ENCODE measurements around the gene DCAF8.
"Not testable (repeated sequence)": the region's sequence is repeated elsewhere in the genome, so short reads cannot be mapped to it uniquely, and the experiment has no call there.

DCAF8 gene

DNA sequence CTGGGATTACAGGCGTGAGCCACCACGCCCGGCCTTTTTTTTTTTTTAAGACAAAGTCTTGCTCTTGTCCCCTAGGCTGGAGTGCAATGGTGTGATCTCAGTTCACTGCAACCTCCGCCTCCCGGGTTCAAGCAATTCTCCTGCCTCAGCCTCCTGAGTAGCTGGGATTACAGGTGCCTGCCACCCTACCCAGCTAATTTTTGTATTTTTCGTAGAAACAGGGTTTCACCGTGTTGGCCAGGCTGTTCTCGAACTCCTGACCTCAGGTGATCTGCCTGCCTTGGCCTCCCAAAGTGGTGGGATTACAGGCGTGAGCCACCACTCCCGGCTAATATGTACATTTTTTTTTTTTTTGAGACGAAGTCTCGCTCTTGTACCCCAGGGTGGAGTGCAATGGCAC is 25.4 kb upstream of the DCAF8 start:
- not testable (repeated sequence) for H3K9me3 ChIP-seq (ENCODE audit: control insufficient read depth, insufficient read depth, low read length); H3K4me3 ChIP-seq (ENCODE audit: low read depth, low read length); H3K27me3 ChIP-seq (ENCODE audit: control insufficient read depth, insufficient read depth, low read length); H3K27ac ChIP-seq (ENCODE audit: low read depth, low read length); H3K4me1 ChIP-seq (ENCODE audit: control insufficient read depth, insufficient read depth, low read length); H3K9ac ChIP-seq (ENCODE audit: low read depth, low read length)
- H3K36me3 ChIP-seq (ENCODE audit: control insufficient read depth, insufficient read depth, low read length), result peaks cover 42% of the 10 kb centered on the region

GRCh38 chr1:160285506-160285905 is 23.2 kb upstream of the DCAF8 start:
- H3K4me1 ChIP-seq (ENCODE audit: control insufficient read depth, insufficient read depth, low read length), result peaks cover 9% of the 10 kb centered on the region; the same call in 1 of the 2 replicates
- 0 out of 2 replicates have a peak overlapping the region, but pooled peaks have one; percentile 18 for H3K9ac ChIP-seq (ENCODE audit: low read depth, low read length)
- no peaks in the 10 kb centered on the region for H3K9me3 ChIP-seq (ENCODE audit: control insufficient read depth, insufficient read depth, low read length)
- H3K4me3 ChIP-seq (ENCODE audit: low read depth, low read length), result peak overlapping the region; percentile 97
- H3K36me3 ChIP-seq (ENCODE audit: control insufficient read depth, insufficient read depth, low read length), result peaks cover 42% of the 10 kb centered on the region
- peak overlapping the region; percentile 81 for H3K27ac ChIP-seq (ENCODE audit: low read depth, low read length)
- no peaks in the 10 kb centered on the region for H3K27me3 ChIP-seq (ENCODE audit: control insufficient read depth, insufficient read depth, low read length)

- Histone ChIP-seq H3K27ac (ENCODE audit: low read depth, low read length) (peak within 1 kb of the TSS; percentile 81), H3K4me1 (ENCODE audit: control insufficient read depth, insufficient read depth, low read length) (peaks cover 9% of the 10 kb centered on the region; the same call in 1 of the 2 replicates), H3K36me3 (ENCODE audit: control insufficient read depth, insufficient read depth, low read length) (peaks cover 42% of the 10 kb centered on the region), H3K27me3 (ENCODE audit: control insufficient read depth, insufficient read depth, low read length) (no peaks in the 10 kb centered on the region), H3K9ac (ENCODE audit: low read depth, low read length) (peak within 1 kb of the TSS; percentile 89), H3K4me3 (ENCODE audit: low read depth, low read length) (peak within 1 kb of the TSS; percentile 97), H3K9me3 (ENCODE audit: control insufficient read depth, insufficient read depth, low read length) (no peaks in the 10 kb centered on the region)
Measured at GRCh38 chr1:160284782-160285344, 22.5 kb upstream of the DCAF8 start, which contains the start of gene PEX19. Gene PEX19, minus strand, starts transcription at chr1:160285133. Its CDS starts 9 bp downstream, at chr1:160285124.

GRCh38 chr1:160284220-160284781 is 22.0 kb upstream of the DCAF8 start:
- peaks cover 42% of the 10 kb centered on the region for H3K36me3 ChIP-seq (ENCODE audit: control insufficient read depth, insufficient read depth, low read length)
- peak overlapping the region; percentile 89 for H3K9ac ChIP-seq (ENCODE audit: low read depth, low read length)
- H3K27me3 ChIP-seq (ENCODE audit: control insufficient read depth, insufficient read depth, low read length), result no peaks in the 10 kb centered on the region
- peak overlapping the region; percentile 81 for H3K27ac ChIP-seq (ENCODE audit: low read depth, low read length)
- peak overlapping the region; percentile 97 for H3K4me3 ChIP-seq (ENCODE audit: low read depth, low read length)
- peaks cover 9% of the 10 kb centered on the region; the same call in 1 of the 2 replicates for H3K4me1 ChIP-seq (ENCODE audit: control insufficient read depth, insufficient read depth, low read length)
- no peaks in the 10 kb centered on the region for H3K9me3 ChIP-seq (ENCODE audit: control insufficient read depth, insufficient read depth, low read length)

GRCh38 chr1:160282807-160283206 is 20.5 kb upstream of the DCAF8 start:
- Histone ChIP-seq H3K27me3 (ENCODE audit: control insufficient read depth, insufficient read depth, low read length) (no peaks in the 10 kb centered on the region), H3K4me1 (ENCODE audit: control insufficient read depth, insufficient read depth, low read length) (peaks cover 9% of the 10 kb centered on the region; the same call in 1 of the 2 replicates), H3K4me3 (ENCODE audit: low read depth, low read length) (no peak overlapping the region), H3K9me3 (ENCODE audit: control insufficient read depth, insufficient read depth, low read length) (no peaks in the 10 kb centered on the region), H3K36me3 (ENCODE audit: control insufficient read depth, insufficient read depth, low read length) (peaks cover 54% of the 10 kb centered on the region), H3K27ac (ENCODE audit: low read depth, low read length) (no peak overlapping the region), H3K9ac (ENCODE audit: low read depth, low read length) (no peak overlapping the region)

DNA sequence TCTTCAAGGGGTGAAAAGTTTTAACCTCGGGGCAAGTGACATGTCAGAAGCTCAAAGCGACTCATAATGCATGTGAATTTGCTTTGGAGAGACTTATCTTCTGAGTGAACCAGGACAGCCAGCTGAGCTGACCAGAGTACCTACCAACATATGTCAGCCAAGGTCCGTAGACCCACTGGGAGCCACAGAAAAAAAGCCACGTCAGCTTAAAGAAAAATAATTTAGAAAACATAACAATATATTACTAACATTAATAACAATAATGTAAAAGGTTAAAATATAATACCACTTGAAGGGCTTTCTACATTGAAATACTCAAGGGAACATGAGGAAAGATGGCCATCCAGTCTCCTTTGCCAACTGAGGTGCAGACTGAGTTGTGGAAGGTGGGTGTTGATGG is 15.6 kb upstream of the DCAF8 start:
- peaks cover 63% of the 10 kb centered on the region for H3K36me3 ChIP-seq (ENCODE audit: control insufficient read depth, insufficient read depth, low read length)
- H3K4me3 ChIP-seq (ENCODE audit: low read depth, low read length), result no peak overlapping the region

DNA sequence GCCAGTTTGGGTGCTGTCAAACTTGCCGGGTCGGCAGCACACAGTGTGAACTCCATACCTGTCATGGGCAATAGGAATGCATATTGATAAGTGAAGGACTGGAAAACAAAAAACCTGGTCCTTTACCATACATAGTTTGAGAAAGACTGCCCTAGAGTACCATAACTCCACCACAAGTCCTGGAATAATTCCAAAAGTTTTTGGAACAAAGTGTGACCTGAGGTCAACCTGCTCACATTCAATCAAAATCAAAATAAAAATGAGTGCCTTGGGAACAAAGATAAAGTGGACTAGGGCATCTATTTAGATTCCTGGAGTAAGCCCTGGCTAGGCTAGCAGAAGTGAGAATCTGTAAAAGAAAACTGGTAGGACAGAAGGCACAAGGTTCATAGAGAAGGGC is 15.0 kb upstream of the DCAF8 start:
- H3K36me3 ChIP-seq (ENCODE audit: control insufficient read depth, insufficient read depth, low read length), result peaks cover 56% of the 10 kb centered on the region
- H3K9me3 ChIP-seq (ENCODE audit: control insufficient read depth, insufficient read depth, low read length), result no peaks in the 10 kb centered on the region
- H3K9ac ChIP-seq (ENCODE audit: low read depth, low read length), result no peak overlapping the region
- H3K4me1 ChIP-seq (ENCODE audit: control insufficient read depth, insufficient read depth, low read length), result no peaks in the 10 kb centered on the region
- no peak overlapping the region for H3K27ac ChIP-seq (ENCODE audit: low read depth, low read length)
- no peak overlapping the region for H3K4me3 ChIP-seq (ENCODE audit: low read depth, low read length)
- H3K27me3 ChIP-seq (ENCODE audit: control insufficient read depth, insufficient read depth, low read length), result no peaks in the 10 kb centered on the region

More for the DNA sequence above, 15.6 kb upstream of the DCAF8 start:
- H3K27me3 ChIP-seq (ENCODE audit: control insufficient read depth, insufficient read depth, low read length), result no peaks in the 10 kb centered on the region
- no peak overlapping the region for H3K9ac ChIP-seq (ENCODE audit: low read depth, low read length)
- no peaks in the 10 kb centered on the region for H3K9me3 ChIP-seq (ENCODE audit: control insufficient read depth, insufficient read depth, low read length)
- H3K4me1 ChIP-seq (ENCODE audit: control insufficient read depth, insufficient read depth, low read length), result no peaks in the 10 kb centered on the region; the same call in 1 of the 2 replicates
- H3K27ac ChIP-seq (ENCODE audit: low read depth, low read length), result no peak overlapping the region

GRCh38 chr1:160271025-160271424 is 8.7 kb upstream of the DCAF8 start:
- H3K36me3 ChIP-seq (ENCODE audit: control insufficient read depth, insufficient read depth, low read length), result no peaks in the 10 kb centered on the region; the same call in 1 of the 2 replicates
- H3K9me3 ChIP-seq (ENCODE audit: control insufficient read depth, insufficient read depth, low read length), result no peaks in the 10 kb centered on the region
- no peaks in the 10 kb centered on the region for H3K4me1 ChIP-seq (ENCODE audit: control insufficient read depth, insufficient read depth, low read length)
- H3K27ac ChIP-seq (ENCODE audit: low read depth, low read length), result no peak overlapping the region
- no peaks in the 10 kb centered on the region for H3K27me3 ChIP-seq (ENCODE audit: control insufficient read depth, insufficient read depth, low read length)
- H3K4me3 ChIP-seq (ENCODE audit: low read depth, low read length), result no peak overlapping the region
- no peak overlapping the region for H3K9ac ChIP-seq (ENCODE audit: low read depth, low read length)

- Histone ChIP-seq H3K27me3 (ENCODE audit: control insufficient read depth, insufficient read depth, low read length) (no peaks in the 10 kb centered on the region), H3K9me3 (ENCODE audit: control insufficient read depth, insufficient read depth, low read length) (no peaks in the 10 kb centered on the region)
Measured at GRCh38 chr1:160267284-160267991, 5.1 kb upstream of the DCAF8 start.

GRCh38 chr1:160264795-160265307 is 2.5 kb upstream of the DCAF8 start:
- Histone ChIP-seq H3K4me1 (ENCODE audit: control insufficient read depth, insufficient read depth, low read length) (peaks cover 16% of the 10 kb centered on the region), H3K9me3 (ENCODE audit: control insufficient read depth, insufficient read depth, low read length) (no peaks in the 10 kb centered on the region), H3K36me3 (ENCODE audit: control insufficient read depth, insufficient read depth, low read length) (0 out of 2 replicates have a peak, but pooled peaks cover 2% of the 10 kb centered on the region), H3K9ac (ENCODE audit: low read depth, low read length) (no peak overlapping the region), H3K27ac (ENCODE audit: low read depth, low read length) (no peak overlapping the region), H3K4me3 (ENCODE audit: low read depth, low read length) (no peak overlapping the region), H3K27me3 (ENCODE audit: control insufficient read depth, insufficient read depth, low read length) (no peaks in the 10 kb centered on the region)

More at GRCh38 chr1:160267284-160267991, 5.1 kb upstream of the DCAF8 start:
- Histone ChIP-seq H3K4me3 (ENCODE audit: low read depth, low read length) (no peak overlapping the region), H3K36me3 (ENCODE audit: control insufficient read depth, insufficient read depth, low read length) (no peaks in the 10 kb centered on the region), H3K27ac (ENCODE audit: low read depth, low read length) (no peak overlapping the region), H3K9ac (ENCODE audit: low read depth, low read length) (no peak overlapping the region), H3K4me1 (ENCODE audit: control insufficient read depth, insufficient read depth, low read length) (peaks cover 7% of the 10 kb centered on the region; the same call in 1 of the 2 replicates)

- Histone ChIP-seq H3K9me3 (ENCODE audit: control insufficient read depth, insufficient read depth, low read length) (no peaks in the 10 kb centered on the region), H3K4me1 (ENCODE audit: control insufficient read depth, insufficient read depth, low read length) (peaks cover 19% of the 10 kb centered on the region), H3K27me3 (ENCODE audit: control insufficient read depth, insufficient read depth, low read length) (no peaks in the 10 kb centered on the region), H3K27ac (ENCODE audit: low read depth, low read length) (peak overlapping the region; percentile 96), H3K36me3 (ENCODE audit: control insufficient read depth, insufficient read depth, low read length) (peaks cover 10% of the 10 kb centered on the region), H3K9ac (ENCODE audit: low read depth, low read length) (peak overlapping the region; percentile 89), H3K4me3 (ENCODE audit: low read depth, low read length) (peak overlapping the region; percentile 95)
Measured at GRCh38 chr1:160261556-160261892, 825 bp downstream of the DCAF8 start.
